GM12878 (cell line): ENCODE data around the gene PRKG1. TPM values are rescaled to one million over a fixed set of nuclear protein-coding genes. Genes with fewer than 3 reads are reported as not detected.

Experiments
- CREM ChIP-seq: IDR thresholded peaks from 2 replicates; pipeline ENCODE4 v1.6.1; 2014; ENCODE audit warnings: antibody characterized with exemption, low read depth
- CUX1 ChIP-seq: IDR thresholded peaks from 2 replicates; pipeline ENCODE4 v1.6.1; 2012; ENCODE audit warnings: improper control_type of control experiment, low read depth, low read length; ENCODE audit not compliant: insufficient replicate concordance
- IRF3 ChIP-seq: fragments of 450-650 bp; IDR thresholded peaks from 2 replicates; pipeline ENCODE4 v1.6.1; 2014; ENCODE audit warnings: mild to moderate bottlenecking
- TCF12 ChIP-seq: IDR thresholded peaks from 2 replicates; pipeline ENCODE4 v1.6.1; 2011; ENCODE audit warnings: low read depth, mild to moderate bottlenecking, low read length
- WRNIP1 ChIP-seq: IDR thresholded peaks from 2 replicates; pipeline ENCODE4 v1.6.1; 2011; ENCODE audit warnings: low read depth, low read length, improper control_type of control experiment, borderline replicate concordance
- ZNF24 ChIP-seq: fragments of 450-650 bp; IDR thresholded peaks from 2 replicates; pipeline ENCODE4 v1.6.1; 2017; ENCODE audit warnings: antibody characterized with exemption, mild to moderate bottlenecking
- ZNF592 ChIP-seq: fragments of 450-650 bp; IDR thresholded peaks from 2 replicates; pipeline ENCODE4 v1.6.1; 2017; ENCODE audit warnings: mild to moderate bottlenecking, moderate library complexity
- polyA plus RNA-seq, 11 experiments: library from polyadenylated mRNA; depleted of rRNA in 4 of 11; unstranded in 6 of 11; stranded (reverse) in 5 of 11; fragments of >200 nt; fragmentation: Nextera tagmentation in 4 of 11; fragmentation: Illumina TruSeq in 1 of 11; extraction: Ambion mirVana in 4 of 11; extraction: Trizol in 1 of 11; gene quantifications; 1 replicate in 1 of 11; 2 replicates in 10 of 11; pipeline versions ENCODE4 v1.2.1 to v1.2.3, GENCODE V29; 2011 to 2016; ENCODE audit warnings: inconsistent platforms in 2 of 11, missing spikeins in 2 of 11, low read depth in 1 of 11
- total RNA-seq, 4 experiments: library from RNA; depleted of rRNA in 3 of 4; stranded (reverse); fragments of >200 nt in 3 of 4; fragmentation: Illumina TruSeq in 1 of 4; extraction: Trizol in 1 of 4; gene quantifications; 2 replicates each; pipeline versions ENCODE4 v1.2.1 to v1.2.3, GENCODE V29; 2013 to 2021
- TF ChIP-seq, protein P1 (sequence below): IDR thresholded peaks from 2 replicates; pipeline ENCODE4 v1.6.1; 2012; ENCODE audit warnings: low read depth, low read length, improper control_type of control experiment
- TF ChIP-seq, protein P2 (sequence below): fragments of 450-650 bp; IDR thresholded peaks from 2 replicates; pipeline ENCODE4 v1.6.1; 2018; ENCODE audit warnings: mild to moderate bottlenecking, low read depth, moderate library complexity; ENCODE audit not compliant: partially characterized antibody

PRKG1 gene
- total and polyA plus RNA-seq, 10 of the 15 experiments (the other 5 are each of a cell fraction or from before 2014, with no cell fraction given), result 0.04 to 0.05 TPM; not detected in 8

DNA sequence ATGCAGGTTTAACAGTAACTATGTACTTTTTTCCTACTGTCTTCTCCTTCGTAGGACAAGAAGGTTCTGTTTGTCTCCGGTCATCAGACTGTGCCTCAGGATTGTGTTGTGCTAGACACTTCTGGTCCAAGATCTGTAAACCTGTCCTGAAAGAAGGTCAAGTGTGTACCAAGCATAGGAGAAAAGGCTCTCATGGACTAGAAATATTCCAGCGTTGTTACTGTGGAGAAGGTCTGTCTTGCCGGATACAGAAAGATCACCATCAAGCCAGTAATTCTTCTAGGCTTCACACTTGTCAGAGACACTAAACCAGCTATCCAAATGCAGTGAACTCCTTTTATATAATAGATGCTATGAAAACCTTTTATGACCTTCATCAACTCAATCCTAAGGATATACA, 1242.2 kb downstream of the PRKG1 start (continued):
- TF ChIP-seq, protein P1, sequence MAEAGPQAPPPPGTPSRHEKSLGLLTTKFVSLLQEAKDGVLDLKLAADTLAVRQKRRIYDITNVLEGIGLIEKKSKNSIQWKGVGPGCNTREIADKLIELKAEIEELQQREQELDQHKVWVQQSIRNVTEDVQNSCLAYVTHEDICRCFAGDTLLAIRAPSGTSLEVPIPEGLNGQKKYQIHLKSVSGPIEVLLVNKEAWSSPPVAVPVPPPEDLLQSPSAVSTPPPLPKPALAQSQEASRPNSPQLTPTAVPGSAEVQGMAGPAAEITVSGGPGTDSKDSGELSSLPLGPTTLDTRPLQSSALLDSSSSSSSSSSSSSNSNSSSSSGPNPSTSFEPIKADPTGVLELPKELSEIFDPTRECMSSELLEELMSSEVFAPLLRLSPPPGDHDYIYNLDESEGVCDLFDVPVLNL, result no peak
- TF ChIP-seq CUX1, result no peak
- no peak for TF ChIP-seq CREM
- TF ChIP-seq WRNIP1, result no peak
- no peak for TF ChIP-seq ZNF24
- TF ChIP-seq IRF3, result no peak
- no peak for TF ChIP-seq ZNF592
- TF ChIP-seq TCF12, result no peak
- TF ChIP-seq, protein P2, sequence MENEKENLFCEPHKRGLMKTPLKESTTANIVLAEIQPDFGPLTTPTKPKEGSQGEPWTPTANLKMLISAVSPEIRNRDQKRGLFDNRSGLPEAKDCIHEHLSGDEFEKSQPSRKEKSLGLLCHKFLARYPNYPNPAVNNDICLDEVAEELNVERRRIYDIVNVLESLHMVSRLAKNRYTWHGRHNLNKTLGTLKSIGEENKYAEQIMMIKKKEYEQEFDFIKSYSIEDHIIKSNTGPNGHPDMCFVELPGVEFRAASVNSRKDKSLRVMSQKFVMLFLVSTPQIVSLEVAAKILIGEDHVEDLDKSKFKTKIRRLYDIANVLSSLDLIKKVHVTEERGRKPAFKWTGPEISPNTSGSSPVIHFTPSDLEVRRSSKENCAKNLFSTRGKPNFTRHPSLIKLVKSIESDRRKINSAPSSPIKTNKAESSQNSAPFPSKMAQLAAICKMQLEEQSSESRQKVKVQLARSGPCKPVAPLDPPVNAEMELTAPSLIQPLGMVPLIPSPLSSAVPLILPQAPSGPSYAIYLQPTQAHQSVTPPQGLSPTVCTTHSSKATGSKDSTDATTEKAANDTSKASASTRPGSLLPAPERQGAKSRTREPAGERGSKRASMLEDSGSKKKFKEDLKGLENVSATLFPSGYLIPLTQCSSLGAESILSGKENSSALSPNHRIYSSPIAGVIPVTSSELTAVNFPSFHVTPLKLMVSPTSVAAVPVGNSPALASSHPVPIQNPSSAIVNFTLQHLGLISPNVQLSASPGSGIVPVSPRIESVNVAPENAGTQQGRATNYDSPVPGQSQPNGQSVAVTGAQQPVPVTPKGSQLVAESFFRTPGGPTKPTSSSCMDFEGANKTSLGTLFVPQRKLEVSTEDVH, result no peak
